ENCODE data around the gene MICAL3. TPM values are rescaled to one million over a fixed set of nuclear protein-coding genes. Genes with fewer than 3 reads are reported as not detected.

MICAL3 gene
- total RNA-seq, 1 experiment from 2014 or later: 23.7 TPM

DNA sequence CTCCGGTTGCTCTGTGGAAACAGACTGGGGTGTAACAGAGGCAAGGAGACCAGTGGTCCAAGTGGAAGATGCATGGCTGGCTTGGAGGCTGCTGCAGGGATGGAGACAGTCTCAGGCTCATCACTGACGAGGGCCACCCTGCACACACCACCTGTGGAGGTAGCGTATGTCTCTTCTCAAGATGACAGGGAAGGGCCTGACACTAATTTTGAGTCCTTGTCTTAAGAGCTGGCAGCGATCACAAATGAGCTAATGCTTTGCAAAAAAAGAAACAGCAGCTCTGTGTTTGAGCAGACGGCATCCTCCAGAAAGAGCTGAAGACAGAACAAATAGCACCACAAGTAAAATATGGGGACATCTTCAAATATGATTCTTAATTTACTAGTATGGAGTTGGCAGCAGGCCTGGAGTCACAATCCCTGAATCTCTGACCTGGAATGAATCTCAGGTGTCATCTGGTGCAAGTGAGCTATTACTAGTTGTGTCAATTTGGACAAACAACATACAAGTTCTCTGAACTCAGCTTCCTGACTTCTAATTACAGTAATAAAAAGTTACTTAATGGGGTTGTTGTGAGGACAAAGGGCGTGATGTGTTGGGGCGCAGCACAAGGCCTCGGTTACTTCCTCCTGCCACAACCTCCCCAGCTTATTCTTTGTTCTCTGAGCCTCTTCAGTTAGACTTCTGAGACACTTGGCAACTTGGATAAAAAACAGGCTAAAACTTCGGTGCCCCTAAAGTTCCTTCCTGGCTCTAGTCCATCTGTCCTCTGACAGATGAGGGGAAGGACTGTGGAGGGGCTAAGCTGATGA, 154.9 kb downstream of the MICAL3 start:
- ChIA-PET CTCF (no interaction called here), POLR2A (ENCODE audit: unreplicated experiment) (no interaction called here)
- intact Hi-C loops (cut with micrococcal nuclease): no loop called here
- no peaks in the 10 kb centered on the region for H3K9me2 ChIP-seq (replicated peaks; ENCODE audit: low read length)
- no peak overlapping the region for H3K4me2 ChIP-seq (ENCODE audit: low read length)
- ATAC-seq (no peak), DNase-seq (no peak)
- no peak overlapping the region for H2AFZ ChIP-seq (ENCODE audit: low read length)
- no peaks in the 10 kb centered on the region for H3K79me2 ChIP-seq (ENCODE audit: low read length)
- TF ChIP-seq, protein P1, sequence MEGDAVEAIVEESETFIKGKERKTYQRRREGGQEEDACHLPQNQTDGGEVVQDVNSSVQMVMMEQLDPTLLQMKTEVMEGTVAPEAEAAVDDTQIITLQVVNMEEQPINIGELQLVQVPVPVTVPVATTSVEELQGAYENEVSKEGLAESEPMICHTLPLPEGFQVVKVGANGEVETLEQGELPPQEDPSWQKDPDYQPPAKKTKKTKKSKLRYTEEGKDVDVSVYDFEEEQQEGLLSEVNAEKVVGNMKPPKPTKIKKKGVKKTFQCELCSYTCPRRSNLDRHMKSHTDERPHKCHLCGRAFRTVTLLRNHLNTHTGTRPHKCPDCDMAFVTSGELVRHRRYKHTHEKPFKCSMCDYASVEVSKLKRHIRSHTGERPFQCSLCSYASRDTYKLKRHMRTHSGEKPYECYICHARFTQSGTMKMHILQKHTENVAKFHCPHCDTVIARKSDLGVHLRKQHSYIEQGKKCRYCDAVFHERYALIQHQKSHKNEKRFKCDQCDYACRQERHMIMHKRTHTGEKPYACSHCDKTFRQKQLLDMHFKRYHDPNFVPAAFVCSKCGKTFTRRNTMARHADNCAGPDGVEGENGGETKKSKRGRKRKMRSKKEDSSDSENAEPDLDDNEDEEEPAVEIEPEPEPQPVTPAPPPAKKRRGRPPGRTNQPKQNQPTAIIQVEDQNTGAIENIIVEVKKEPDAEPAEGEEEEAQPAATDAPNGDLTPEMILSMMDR (conservative IDR thresholded peaks at IDR 0.05; ENCODE audit: low read depth, low read length): no peak
- TF ChIP-seq EZH2 (IDR thresholded peaks at IDR 0.05; ENCODE audit: low read length, unreplicated experiment): no peak
- peaks cover 7% of the 10 kb centered on the region for H3K36me3 ChIP-seq (ENCODE audit: low read depth, low read length)
- BruUV-seq (replicated peaks): no TSS peak
- no peaks in the 10 kb centered on the region for H3K9me3 ChIP-seq (ENCODE audit: low read length)
- no peaks in the 10 kb centered on the region for H3K27me3 ChIP-seq (ENCODE audit: low read length)
- H3K4me1 ChIP-seq (ENCODE audit: insufficient read depth, low read length): no peaks in the 10 kb centered on the region
- no peaks in the 10 kb centered on the region for H4K20me1 ChIP-seq (ENCODE audit: low read length)
- no peaks in the 10 kb centered on the region for H3F3A ChIP-seq (ENCODE audit: low read length, unreplicated experiment)
- no peak overlapping the region for H3K27ac ChIP-seq (ENCODE audit: low read length)
- no peak overlapping the region for H3K9ac ChIP-seq (ENCODE audit: low read length)
- H3K4me3 ChIP-seq (ENCODE audit: low read length): no peak overlapping the region

- intact Hi-C loops (cut with micrococcal nuclease): no loop called here
- TF ChIP-seq, protein P1 (conservative IDR thresholded peaks at IDR 0.05; ENCODE audit: low read depth, low read length): no peak
- TF ChIP-seq EZH2 (IDR thresholded peaks at IDR 0.05; ENCODE audit: low read length, unreplicated experiment) (no peak), EZH2phosphoT487 (IDR thresholded peaks at IDR 0.05; ENCODE audit: borderline replicate concordance, low read length) (no peak)
- Histone ChIP-seq H4K20me1 (ENCODE audit: low read length) (no peaks in the 10 kb centered on the region), H3K9me3 (ENCODE audit: low read length) (no peaks in the 10 kb centered on the region), H3K9me2 (replicated peaks; ENCODE audit: low read length) (no peaks in the 10 kb centered on the region), H3K4me3 (ENCODE audit: low read length) (no peak overlapping the region), H3K9ac (ENCODE audit: low read length) (no peak overlapping the region), H3K4me1 (ENCODE audit: insufficient read depth, low read length) (no peaks in the 10 kb centered on the region), H3K79me2 (ENCODE audit: low read length) (no peaks in the 10 kb centered on the region), H3K4me2 (ENCODE audit: low read length) (no peak overlapping the region), H3F3A (ENCODE audit: low read length, unreplicated experiment) (no peaks in the 10 kb centered on the region), H3K27me3 (ENCODE audit: low read length) (no peaks in the 10 kb centered on the region), H3K27ac (ENCODE audit: low read length) (no peak overlapping the region), H2AFZ (ENCODE audit: low read length) (no peak overlapping the region), H3K36me3 (ENCODE audit: low read depth, low read length) (peaks cover 10% of the 10 kb centered on the region)
- ChIA-PET POLR2A (ENCODE audit: unreplicated experiment) (no interaction called here), CTCF (no interaction called here)
- DNase-seq (no peak), ATAC-seq (no peak)
- no TSS peak for BruUV-seq (replicated peaks)
These were observed 155.6 kb downstream of the MICAL3 start for GRCh38 chr22:17868771-17869170.

GRCh38 chr22:17867160-17867785, 157.1 kb downstream of the MICAL3 start:
- DNase-seq (no peak), ATAC-seq (no peak)
- no peaks in the 10 kb centered on the region for H3K79me2 ChIP-seq (ENCODE audit: low read length)
- no peak overlapping the region for H2AFZ ChIP-seq (ENCODE audit: low read length)
- no TSS peak for BruUV-seq (replicated peaks)
- no peaks in the 10 kb centered on the region for H3F3A ChIP-seq (ENCODE audit: low read length, unreplicated experiment)
- no peaks in the 10 kb centered on the region for H3K9me3 ChIP-seq (ENCODE audit: low read length)
- TF ChIP-seq, protein P1 (conservative IDR thresholded peaks at IDR 0.05; ENCODE audit: low read depth, low read length): no peak
- TF ChIP-seq EZH2phosphoT487 (IDR thresholded peaks at IDR 0.05; ENCODE audit: borderline replicate concordance, low read length) (no peak), EZH2 (IDR thresholded peaks at IDR 0.05; ENCODE audit: low read length, unreplicated experiment) (no peak)
- POLR2A ChIA-PET (ENCODE audit: unreplicated experiment): no interaction called here
- H3K27me3 ChIP-seq (ENCODE audit: low read length): no peaks in the 10 kb centered on the region
- H3K36me3 ChIP-seq (ENCODE audit: low read depth, low read length): peaks cover 14% of the 10 kb centered on the region
- no peaks in the 10 kb centered on the region for H3K4me1 ChIP-seq (ENCODE audit: insufficient read depth, low read length)
- no peak overlapping the region for H3K4me2 ChIP-seq (ENCODE audit: low read length)
- no peaks in the 10 kb centered on the region for H4K20me1 ChIP-seq (ENCODE audit: low read length)
- CTCF ChIA-PET: no interaction called here
- no peaks in the 10 kb centered on the region for H3K9me2 ChIP-seq (replicated peaks; ENCODE audit: low read length)
- H3K9ac ChIP-seq (ENCODE audit: low read length): no peak overlapping the region
- no peak overlapping the region for H3K27ac ChIP-seq (ENCODE audit: low read length)
- H3K4me3 ChIP-seq (ENCODE audit: low read length): no peak overlapping the region
- intact Hi-C loops (cut with micrococcal nuclease): no loop called here
